DOHH2 (cell line): ENCODE measurements around the gene CA6.

Experiments
- H3F3A ChIP-seq: fragments of 200-600 bp; sonication (generic), shearing (Covaris generic); 2 replicates; pipeline ENCODE4 v1.6.0; 2016; ENCODE audit warnings: antibody characterized with exemption, mild to moderate bottlenecking; ENCODE audit not compliant: control insufficient read depth, insufficient read depth
- H3K27ac ChIP-seq: fragments of 200-600 bp; sonication (generic); 2 replicates; pipeline ENCODE4 v1.5.1; 2014; ENCODE audit warnings: low read depth, mild to moderate bottlenecking, low read length, moderate library complexity
- H3K27me3 ChIP-seq: fragments of 200-600 bp; sonication (generic); 2 replicates; pipeline ENCODE4 v1.6.1; 2014; ENCODE audit warnings: mild to moderate bottlenecking, low read length, mixed read lengths; ENCODE audit not compliant: control insufficient read depth
- H3K36me3 ChIP-seq: fragments of 200-600 bp; sonication (generic); 2 replicates; pipeline ENCODE4 v1.6.1; 2014; ENCODE audit warnings: mild to moderate bottlenecking, low read length, moderate library complexity, mixed read lengths; ENCODE audit not compliant: control insufficient read depth
- H3K4me1 ChIP-seq: fragments of 200-600 bp; sonication (generic); 2 replicates; pipeline ENCODE4 v1.6.1; 2014; ENCODE audit warnings: mild to moderate bottlenecking, low read length, mixed read lengths; ENCODE audit not compliant: control insufficient read depth
- H3K4me2 ChIP-seq: fragments of 200-600 bp; sonication (generic); 2 replicates; pipeline ENCODE4 v1.6.0; 2014; ENCODE audit warnings: mild to moderate bottlenecking, low read length, moderate library complexity
- H3K4me3 ChIP-seq: fragments of 200-600 bp; sonication (generic); 2 replicates; pipeline ENCODE4 v1.5.1; 2014; ENCODE audit warnings: mild to moderate bottlenecking, low read length, mixed read lengths
- H3K79me2 ChIP-seq: fragments of 200-600 bp; sonication (generic); 2 replicates; pipeline ENCODE4 v1.6.1; 2014; ENCODE audit warnings: mild to moderate bottlenecking, low read length, mixed read lengths; ENCODE audit not compliant: control insufficient read depth
- H3K9me2 ChIP-seq: fragments of 200-600 bp; sonication (generic); replicated peaks from 2 replicates; pipeline ENCODE4 v1.6.1; 2014; ENCODE audit warnings: mild to moderate bottlenecking, low read length, mixed read lengths; ENCODE audit not compliant: control insufficient read depth
- H3K9me3 ChIP-seq: fragments of 200-600 bp; sonication (generic); 2 replicates; pipeline ENCODE4 v1.6.1; 2014; ENCODE audit warnings: antibody characterized with exemption, low read length, mixed read lengths; ENCODE audit not compliant: control insufficient read depth, insufficient read depth
- H4K20me1 ChIP-seq: fragments of 200-600 bp; sonication (generic); 2 replicates; pipeline ENCODE4 v1.6.0; 2014; ENCODE audit warnings: low read depth, mild to moderate bottlenecking, antibody characterized with exemption, low read length, moderate library complexity; ENCODE audit not compliant: control insufficient read depth, insufficient read depth
- CTCF ChIP-seq: fragments of 200-600 bp; sonication (generic); IDR thresholded peaks from one replicate; pipeline ENCODE4 v1.5.1; 2014; ENCODE audit warnings: antibody characterized with exemption, mild to moderate bottlenecking, low read depth, low read length; ENCODE audit not compliant: poor library complexity, severe bottlenecking
- EZH2phosphoT487 ChIP-seq: fragments of 200-600 bp; sonication (generic); IDR thresholded peaks from 2 replicates; pipeline ENCODE4 v1.6.1; 2017; ENCODE audit warnings: borderline replicate concordance, mild to moderate bottlenecking, antibody characterized with exemption, low read length, moderate library complexity, mixed read lengths

The CA6 gene

GRCh38 chr1:8947127-8947691 is 1.5 kb downstream of the CA6 start:
- Histone ChIP-seq H3K36me3 (no peaks in the 10 kb centered on the region), H3K9me3 (no peaks in the 10 kb centered on the region), H3K4me3 (peak overlapping the region; percentile 22), H3K27ac (peak overlapping the region; percentile 96), H3K27me3 (no peaks in the 10 kb centered on the region), H3F3A (peaks cover 16% of the 10 kb centered on the region), H3K4me2 (peak overlapping the region; percentile 68), H3K9me2 (no peaks in the 10 kb centered on the region), H3K79me2 (no peaks in the 10 kb centered on the region), H4K20me1 (no peaks in the 10 kb centered on the region), H3K4me1 (peaks cover 67% of the 10 kb centered on the region)
- TF ChIP-seq EZH2phosphoT487 (no peak), CTCF (no peak)

- Histone ChIP-seq H3K9me2 (no peaks in the 10 kb centered on the region), H3K9me3 (no peaks in the 10 kb centered on the region), H3K4me1 (peaks cover 36% of the 10 kb centered on the region), H3F3A (peaks cover 8% of the 10 kb centered on the region), H3K79me2 (no peaks in the 10 kb centered on the region), H3K36me3 (peaks cover 3% of the 10 kb centered on the region; the same call in 1 of the 2 replicates), H3K4me2 (no peak overlapping the region), H3K4me3 (no peak overlapping the region), H3K27ac (no peak overlapping the region), H3K27me3 (no peaks in the 10 kb centered on the region), H4K20me1 (no peaks in the 10 kb centered on the region)
- TF ChIP-seq EZH2phosphoT487 = no peak
- no peak for TF ChIP-seq CTCF
Observed at GRCh38 chr1:8950309-8950708, 4.6 kb downstream of the CA6 start.

- Histone ChIP-seq H3K36me3 (peaks cover 3% of the 10 kb centered on the region; the same call in 1 of the 2 replicates), H4K20me1 (no peaks in the 10 kb centered on the region), H3K4me3 (no peak overlapping the region), H3K27me3 (no peaks in the 10 kb centered on the region), H3K4me1 (peaks cover 27% of the 10 kb centered on the region), H3K9me3 (no peaks in the 10 kb centered on the region), H3K4me2 (no peak overlapping the region), H3K9me2 (no peaks in the 10 kb centered on the region), H3K27ac (no peak overlapping the region), H3K79me2 (no peaks in the 10 kb centered on the region), H3F3A (peaks cover 4% of the 10 kb centered on the region)
- TF ChIP-seq EZH2phosphoT487 (no peak), CTCF (no peak)
Observed at GRCh38 chr1:8951231-8951630, 5.6 kb downstream of the CA6 start.
